ENCODE measurements around the gene PTPN4. TPM values are rescaled to one million over a fixed set of nuclear protein-coding genes. Genes with fewer than 3 reads are reported as not detected.
"Not testable (repeated sequence)": the region's sequence is repeated elsewhere in the genome, so short reads cannot be mapped to it uniquely, and the experiment has no call there.

The PTPN4 gene
- total RNA-seq, 1 donor, result 85.0 TPM

DNA sequence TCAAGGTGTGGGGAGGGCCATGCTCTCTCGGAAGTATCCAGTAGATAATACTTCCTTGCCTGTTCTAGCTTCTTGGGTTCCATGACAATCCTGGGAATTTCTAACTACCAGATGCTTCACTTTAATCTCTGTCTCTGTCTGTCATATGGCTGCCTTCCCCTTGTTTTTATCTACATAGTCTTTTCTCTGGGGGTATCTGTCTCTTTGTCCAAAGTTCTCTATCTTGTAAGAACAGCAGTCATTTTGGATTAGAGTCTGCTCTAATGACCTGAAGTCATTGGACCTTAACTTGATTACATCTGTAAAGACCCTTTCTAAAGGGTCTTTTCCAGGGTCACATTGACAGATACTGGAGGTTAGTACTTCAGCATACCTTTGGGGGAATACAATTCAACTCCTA is 241.7 kb downstream of the PTPN4 start:
- no peak overlapping the region for H3K4me3 ChIP-seq (ENCODE audit: low read length)
- H3K9me3 ChIP-seq (ENCODE audit: low read depth, low read length), result no peaks in the 10 kb centered on the region
- H3K27me3 ChIP-seq (ENCODE audit: insufficient read depth, low read length), result no peaks in the 10 kb centered on the region
- H3K4me1 ChIP-seq (ENCODE audit: insufficient read depth, low read length), result peaks cover 5% of the 10 kb centered on the region

DNA sequence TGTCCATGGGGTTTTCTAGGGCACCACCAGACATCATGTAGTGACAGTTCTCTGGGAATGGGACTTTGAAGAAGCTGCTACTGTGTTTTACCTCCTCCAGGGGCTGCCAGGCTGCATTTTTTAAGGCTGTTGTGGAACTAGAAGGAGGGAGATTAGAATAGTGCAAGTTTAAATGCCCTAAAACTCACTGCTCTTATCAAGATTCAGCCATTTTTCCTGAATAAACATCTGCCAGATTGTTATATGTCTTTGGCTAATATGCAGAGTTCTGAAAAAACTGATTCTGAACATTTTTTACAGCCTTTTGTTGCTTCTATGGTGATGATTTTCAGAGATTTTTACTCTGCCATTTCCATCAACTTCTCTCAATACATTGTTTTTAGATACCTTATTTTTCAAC is 244.5 kb downstream of the PTPN4 start:
- Histone ChIP-seq H3K4me1 (ENCODE audit: insufficient read depth, low read length) (peaks cover 7% of the 10 kb centered on the region), H3K27me3 (ENCODE audit: insufficient read depth, low read length) (no peaks in the 10 kb centered on the region), H3K4me3 (ENCODE audit: low read length) (no peak overlapping the region), H3K9me3 (ENCODE audit: low read depth, low read length) (no peaks in the 10 kb centered on the region)

DNA sequence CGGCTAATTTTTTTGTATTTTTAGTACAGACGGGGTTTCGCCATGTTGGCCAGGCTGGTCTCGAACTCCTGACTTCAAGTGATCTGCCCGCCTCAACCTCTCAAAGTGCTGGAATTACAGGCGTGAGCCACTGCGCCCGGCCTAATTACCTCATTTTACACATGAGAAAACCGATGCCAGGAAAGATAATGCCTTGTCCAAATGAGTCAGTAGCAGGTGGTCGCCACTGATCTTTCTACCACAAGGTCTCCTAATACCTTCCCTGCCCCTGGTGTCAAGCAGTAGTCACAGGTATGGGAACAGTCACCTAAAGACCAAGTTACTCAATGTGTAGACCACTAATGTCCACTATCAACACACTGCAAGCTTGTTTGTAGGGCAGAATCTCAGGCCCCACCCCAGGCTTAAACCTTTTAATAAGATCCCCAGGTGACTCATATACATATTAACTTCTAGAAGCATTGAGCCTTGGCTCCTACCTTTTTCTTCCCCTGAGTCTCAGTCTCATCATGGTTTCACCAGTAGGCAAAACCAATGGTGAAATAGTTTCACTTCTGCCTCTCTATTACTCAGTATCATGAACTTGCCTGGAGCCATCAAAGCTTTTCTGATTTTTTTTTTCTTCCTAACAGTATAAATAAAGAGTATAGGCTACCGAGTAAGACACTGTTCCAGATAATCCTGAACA is 246.3 kb downstream of the PTPN4 start:
- peaks cover 7% of the 10 kb centered on the region for H3K4me1 ChIP-seq (ENCODE audit: insufficient read depth, low read length)

DNA sequence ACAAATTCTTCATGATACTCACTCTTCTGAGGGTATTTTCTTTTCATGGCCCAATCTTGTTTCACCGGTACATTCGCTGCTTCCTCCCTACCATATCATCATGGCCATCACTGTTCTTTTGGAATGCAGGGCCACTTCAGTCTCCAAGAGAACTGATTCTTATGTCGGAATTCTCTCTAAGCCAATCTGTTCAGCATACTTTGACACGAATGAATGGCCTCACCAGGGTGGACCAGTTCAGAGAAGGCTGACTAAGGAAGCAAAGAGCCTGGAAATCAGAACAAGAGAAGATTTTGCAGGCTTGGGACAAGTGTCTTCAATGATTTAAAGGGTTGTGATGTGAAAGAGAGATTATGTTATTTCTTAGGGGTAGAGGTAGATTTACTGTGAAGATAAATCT is 248.1 kb downstream of the PTPN4 start:
- Histone ChIP-seq H3K4me1 (ENCODE audit: insufficient read depth, low read length) (peaks cover 13% of the 10 kb centered on the region), H3K9me3 (ENCODE audit: low read depth, low read length) (no peaks in the 10 kb centered on the region), H3K4me3 (ENCODE audit: low read length) (no peak overlapping the region), H3K27me3 (ENCODE audit: insufficient read depth, low read length) (no peaks in the 10 kb centered on the region)

More for the DNA sequence above, 246.3 kb downstream of the PTPN4 start:
- Histone ChIP-seq H3K9me3 (ENCODE audit: low read depth, low read length) (no peaks in the 10 kb centered on the region), H3K27me3 (ENCODE audit: insufficient read depth, low read length) (no peaks in the 10 kb centered on the region), H3K4me3 (ENCODE audit: low read length) (no peak overlapping the region)

DNA sequence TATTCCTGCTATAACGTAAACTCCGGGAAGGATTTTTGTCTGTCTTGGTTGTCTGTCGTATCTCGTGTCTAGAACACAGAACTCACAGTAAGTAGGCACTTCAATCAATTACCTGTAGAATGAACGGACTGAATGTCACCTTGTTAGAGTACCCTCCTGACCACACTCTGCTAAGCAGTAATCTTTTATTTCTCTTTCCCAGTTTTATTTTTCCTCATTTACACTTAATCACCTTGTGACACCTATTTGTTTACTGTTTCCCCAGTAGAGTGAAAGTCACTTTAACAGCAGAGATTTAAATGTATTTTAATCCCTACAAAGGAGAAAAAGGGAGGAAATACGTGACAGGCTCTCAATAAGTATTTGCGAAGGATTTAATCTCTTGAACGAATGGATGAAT is 252.6 kb downstream of the PTPN4 start:
- H3K4me1 ChIP-seq (ENCODE audit: insufficient read depth, low read length), result peaks cover 13% of the 10 kb centered on the region
- peak overlapping the region; percentile 69 for H3K4me3 ChIP-seq (ENCODE audit: low read length)
- no peaks in the 10 kb centered on the region for H3K9me3 ChIP-seq (ENCODE audit: low read depth, low read length)
- peaks cover 10% of the 10 kb centered on the region for H3K27me3 ChIP-seq (ENCODE audit: insufficient read depth, low read length)

DNA sequence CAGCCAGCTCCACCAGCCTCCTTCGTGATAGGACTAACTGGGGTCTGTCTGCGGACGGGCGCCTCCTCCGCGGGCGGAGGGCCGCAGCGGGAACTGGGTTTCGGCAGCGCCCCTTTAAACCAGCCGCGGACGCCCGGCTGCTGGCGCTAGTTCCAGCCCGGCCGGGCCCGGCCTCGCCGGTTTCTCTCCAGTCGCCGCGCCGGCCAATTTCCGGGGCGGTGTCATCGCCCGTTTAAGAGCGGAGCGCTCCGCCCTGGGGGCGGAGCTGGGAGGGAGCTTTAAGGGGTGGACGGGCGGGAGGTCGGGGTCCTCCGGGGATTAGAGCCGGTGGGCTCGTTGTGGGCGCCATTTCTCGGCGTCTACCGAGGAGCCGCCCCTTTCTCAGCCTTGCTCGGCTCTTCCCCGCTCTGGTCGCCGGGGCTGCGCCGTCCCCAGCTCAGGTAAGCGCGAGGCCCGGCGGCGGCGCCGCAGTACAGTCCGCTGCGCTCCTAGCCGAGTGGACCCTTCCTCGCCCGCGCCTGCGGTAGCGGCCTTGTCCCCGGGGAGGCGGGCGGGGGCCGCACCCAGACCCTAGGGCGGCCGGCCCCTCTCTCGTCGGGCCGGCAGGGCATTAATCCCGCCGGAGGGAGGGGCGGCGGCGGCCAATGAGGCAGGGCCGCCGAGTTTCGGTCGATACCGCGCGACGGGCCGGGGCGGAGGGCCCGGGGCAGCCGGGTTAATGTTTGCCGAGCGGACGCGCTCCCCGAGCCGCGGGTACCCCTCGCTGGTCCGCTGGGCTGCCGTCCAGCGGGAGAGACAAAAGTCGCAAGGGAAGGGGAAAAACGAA is 253.3 kb downstream of the PTPN4 start, which contains the start of gene EPB41L5:
TSS of gene EPB41L5 (plus strand) at position 307 of the 826 bp plus-strand sequence. CDS start 6,008 bp downstream, outside the sequence.
- peaks cover 13% of the 10 kb centered on the region for H3K4me1 ChIP-seq (ENCODE audit: insufficient read depth, low read length)
- H3K27me3 ChIP-seq (ENCODE audit: insufficient read depth, low read length), result peaks cover 10% of the 10 kb centered on the region
- H3K4me3 ChIP-seq (ENCODE audit: low read length), result peak within 1 kb of the TSS; percentile 69
- H3K9me3 ChIP-seq (ENCODE audit: low read depth, low read length), result no peaks in the 10 kb centered on the region

DNA sequence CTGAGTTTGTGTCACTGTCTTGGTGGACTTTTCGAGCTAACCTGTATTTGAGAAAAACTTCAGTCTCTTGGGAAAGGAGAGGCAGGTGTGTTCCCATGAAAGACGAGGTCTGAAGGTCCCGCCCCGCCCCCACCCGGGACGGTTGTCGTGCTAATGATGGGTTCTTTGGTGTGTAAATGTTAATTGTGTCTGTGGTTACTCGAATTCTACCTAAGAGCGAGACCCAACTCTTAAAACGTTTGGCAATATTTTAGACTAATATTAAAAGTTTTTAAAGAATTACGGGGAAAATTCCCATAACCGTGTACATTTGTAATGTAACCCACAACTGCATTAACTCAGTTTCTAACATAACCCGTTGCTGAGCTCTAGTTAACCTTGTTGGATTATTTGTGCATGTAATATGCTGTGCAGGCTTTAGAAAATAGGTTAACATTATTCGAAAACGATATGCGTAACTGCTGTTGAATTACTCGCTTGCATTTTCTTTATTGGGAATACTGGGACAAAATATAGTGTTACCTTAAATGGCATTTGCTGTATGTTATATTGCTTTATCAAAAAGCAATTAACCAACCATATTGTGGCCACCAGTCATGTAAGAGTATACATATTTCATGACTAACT is 254.0 kb downstream of the PTPN4 start:
- Histone ChIP-seq H3K9me3 (ENCODE audit: low read depth, low read length) (no peaks in the 10 kb centered on the region), H3K4me3 (ENCODE audit: low read length) (peak overlapping the region; percentile 69), H3K4me1 (ENCODE audit: insufficient read depth, low read length) (peaks cover 13% of the 10 kb centered on the region), H3K27me3 (ENCODE audit: insufficient read depth, low read length) (peaks cover 10% of the 10 kb centered on the region)

DNA sequence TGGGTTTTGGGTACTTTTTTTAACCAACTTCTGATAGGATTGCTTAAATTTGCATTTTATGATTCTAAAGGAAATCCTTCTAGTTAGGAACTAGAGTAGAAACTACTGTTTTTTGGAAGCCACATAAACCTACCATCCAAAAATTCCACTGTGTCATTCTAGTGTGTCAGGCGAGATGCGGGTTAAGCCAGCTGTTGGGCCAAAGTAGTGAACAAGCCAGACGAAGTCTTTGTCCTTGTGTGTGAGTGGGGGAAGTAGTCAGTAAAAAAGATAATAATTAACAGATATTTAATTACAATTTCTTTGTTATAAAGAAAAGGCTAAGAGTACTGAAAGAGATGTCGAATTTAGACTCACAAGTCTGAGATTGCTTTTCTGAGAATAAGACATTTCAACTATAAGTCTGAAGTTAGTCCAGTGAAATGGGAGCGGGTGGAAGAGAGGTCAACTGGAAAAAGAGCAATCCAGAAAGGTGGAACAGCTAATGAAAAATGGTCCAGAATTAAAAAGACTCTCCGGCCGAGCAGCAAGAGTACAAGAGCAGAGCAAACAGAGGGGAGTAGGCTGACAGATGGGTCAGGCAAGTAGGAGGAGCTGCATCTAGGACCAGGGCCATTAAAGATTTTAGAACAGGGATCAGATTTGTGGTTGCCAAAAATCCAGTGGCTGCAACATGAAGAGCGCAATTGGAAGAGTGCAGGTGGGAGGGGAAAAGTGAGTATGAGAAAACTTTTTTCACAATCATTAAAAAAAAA is 254.7 kb downstream of the PTPN4 start:
- no peaks in the 10 kb centered on the region for H3K9me3 ChIP-seq (ENCODE audit: low read depth, low read length)
- H3K27me3 ChIP-seq (ENCODE audit: insufficient read depth, low read length), result peaks cover 10% of the 10 kb centered on the region
- H3K4me1 ChIP-seq (ENCODE audit: insufficient read depth, low read length), result peaks cover 13% of the 10 kb centered on the region
- no peak overlapping the region for H3K4me3 ChIP-seq (ENCODE audit: low read length)

DNA sequence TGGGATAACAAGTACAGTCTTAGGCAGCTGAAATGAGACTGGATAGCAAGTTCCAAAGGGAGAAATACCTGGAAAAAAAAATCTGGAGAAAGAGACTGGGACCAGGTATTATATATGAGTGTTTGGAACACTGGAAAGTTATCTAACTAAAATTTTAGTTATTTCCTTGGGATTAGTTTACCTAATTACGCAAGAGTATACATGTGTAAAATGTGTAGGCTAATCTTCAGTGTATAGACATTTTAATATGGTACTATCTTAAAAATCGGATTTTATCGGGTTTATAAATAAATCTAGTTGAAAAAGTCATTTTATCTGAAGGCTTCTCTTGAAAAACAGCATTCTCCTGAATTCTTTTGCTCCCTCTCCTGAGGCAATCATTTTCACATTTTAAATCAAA is 257.1 kb downstream of the PTPN4 start:
- peaks cover 13% of the 10 kb centered on the region for H3K4me1 ChIP-seq (ENCODE audit: insufficient read depth, low read length)
- no peak overlapping the region for H3K4me3 ChIP-seq (ENCODE audit: low read length)
- no peaks in the 10 kb centered on the region for H3K9me3 ChIP-seq (ENCODE audit: low read depth, low read length)
- peaks cover 10% of the 10 kb centered on the region for H3K27me3 ChIP-seq (ENCODE audit: insufficient read depth, low read length)

DNA sequence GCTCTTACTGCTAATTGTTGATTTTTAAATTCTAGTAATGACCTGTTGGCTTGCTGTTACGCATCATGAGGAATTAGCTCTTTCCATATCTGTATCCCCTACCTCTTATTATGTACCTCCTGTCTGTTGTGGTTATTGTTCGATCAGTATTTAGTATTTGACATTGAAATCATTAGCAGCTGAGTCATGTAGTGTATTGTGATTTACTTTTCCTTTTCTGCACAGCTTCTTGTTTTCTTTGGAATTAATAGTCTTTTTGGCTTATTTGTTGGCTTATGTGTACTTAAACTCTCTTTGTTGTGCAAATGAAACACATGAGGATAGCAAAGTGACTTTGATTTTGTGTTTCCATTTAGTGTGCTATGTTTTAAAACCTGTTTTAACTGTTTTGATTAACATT is 257.5 kb downstream of the PTPN4 start:
- no peak overlapping the region for H3K4me3 ChIP-seq (ENCODE audit: low read length)
- peaks cover 10% of the 10 kb centered on the region for H3K27me3 ChIP-seq (ENCODE audit: insufficient read depth, low read length)
- no peaks in the 10 kb centered on the region for H3K9me3 ChIP-seq (ENCODE audit: low read depth, low read length)
- peaks cover 12% of the 10 kb centered on the region for H3K4me1 ChIP-seq (ENCODE audit: insufficient read depth, low read length)

DNA sequence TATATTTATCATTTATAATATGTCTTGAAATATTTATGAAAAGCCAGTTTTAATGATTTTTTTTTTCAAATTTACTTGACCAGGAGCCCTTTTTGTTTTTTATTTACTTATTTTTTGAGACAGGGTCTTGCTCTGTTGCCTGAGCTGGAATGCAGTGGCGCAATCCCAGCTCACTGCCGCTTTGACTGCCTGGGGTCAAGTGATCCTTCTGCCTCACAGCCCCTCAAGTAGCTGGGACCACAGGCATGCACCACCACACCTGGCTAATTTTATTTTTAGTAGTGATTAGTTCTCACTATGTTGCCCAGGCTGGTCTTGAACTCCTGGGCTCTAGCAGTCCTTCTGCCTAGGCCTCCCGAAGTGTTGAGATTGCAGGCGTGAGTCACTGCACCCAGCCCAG is 258.8 kb downstream of the PTPN4 start:
- H3K27me3 ChIP-seq (ENCODE audit: insufficient read depth, low read length), result peaks cover 7% of the 10 kb centered on the region
- H3K4me1 ChIP-seq (ENCODE audit: insufficient read depth, low read length), result peaks cover 2% of the 10 kb centered on the region
- no peaks in the 10 kb centered on the region for H3K9me3 ChIP-seq (ENCODE audit: low read depth, low read length)
- H3K4me3 ChIP-seq (ENCODE audit: low read length), result no peak overlapping the region

DNA sequence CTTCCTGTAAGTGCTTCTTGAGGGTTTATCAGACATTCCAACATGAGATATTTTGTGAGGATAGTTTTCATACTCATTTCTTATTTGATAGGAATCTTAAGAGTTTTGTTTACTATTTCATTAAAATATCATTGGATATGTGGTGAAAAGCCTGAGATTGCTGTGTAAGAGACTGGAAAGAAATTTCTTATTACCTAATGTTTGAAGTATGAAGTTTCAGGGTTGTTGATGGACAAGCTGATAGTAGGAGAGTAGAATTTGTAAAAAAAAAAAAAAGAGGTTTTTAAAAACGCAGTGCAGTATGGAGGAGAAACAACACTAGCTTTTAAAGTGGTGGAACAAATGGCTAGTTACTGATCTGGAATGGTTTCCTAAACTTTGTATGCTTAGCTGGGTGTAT is 260.8 kb downstream of the PTPN4 start:
- no peaks in the 10 kb centered on the region for H3K27me3 ChIP-seq (ENCODE audit: insufficient read depth, low read length)
- H3K9me3 ChIP-seq (ENCODE audit: low read depth, low read length), result no peaks in the 10 kb centered on the region
- H3K4me3 ChIP-seq (ENCODE audit: low read length), result no peak overlapping the region
- H3K4me1 ChIP-seq (ENCODE audit: insufficient read depth, low read length), result no peaks in the 10 kb centered on the region

DNA sequence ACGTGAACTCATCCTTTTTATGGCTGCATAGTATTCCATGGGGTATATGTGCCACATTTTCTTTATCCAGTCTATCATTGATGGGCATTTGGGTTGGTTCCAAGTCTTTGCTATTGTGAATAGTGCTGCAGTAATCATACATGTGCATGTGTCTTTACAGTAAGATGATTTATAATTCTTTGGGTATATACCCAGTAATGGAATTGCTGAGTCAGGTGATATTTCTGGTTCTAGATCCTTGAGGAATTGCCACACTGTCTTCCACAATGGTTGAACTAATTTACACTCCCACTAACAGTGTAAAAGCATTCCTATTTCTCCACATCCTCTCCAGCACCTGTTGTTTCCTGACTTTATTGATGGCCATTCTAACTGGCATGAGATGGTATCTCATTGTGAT is 262.8 kb downstream of the PTPN4 start:
- H3K4me3 ChIP-seq (ENCODE audit: low read length); H3K27me3 ChIP-seq (ENCODE audit: insufficient read depth, low read length); H3K9me3 ChIP-seq (ENCODE audit: low read depth, low read length); H3K4me1 ChIP-seq (ENCODE audit: insufficient read depth, low read length): not testable (repeated sequence)

DNA sequence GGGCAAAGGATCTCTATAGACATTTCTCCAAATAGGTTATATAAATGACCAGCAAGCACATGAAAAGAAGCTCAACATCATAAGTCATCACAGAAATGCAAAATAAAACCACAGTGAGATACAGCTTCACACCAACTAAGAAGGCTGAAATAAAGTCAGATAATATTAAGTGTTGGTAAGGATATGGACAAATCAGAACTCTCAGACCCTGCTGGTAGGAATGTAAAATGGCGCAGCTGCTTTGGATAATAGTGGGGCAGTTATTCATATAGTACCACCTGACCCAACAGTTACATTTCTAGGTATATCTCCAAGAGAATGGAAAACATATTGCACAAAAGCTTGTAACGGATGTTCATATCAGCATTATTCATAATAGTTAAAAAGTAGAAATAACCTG is 267.2 kb downstream of the PTPN4 start:
- H3K4me3 ChIP-seq (ENCODE audit: low read length), result no peak overlapping the region
- no peaks in the 10 kb centered on the region for H3K27me3 ChIP-seq (ENCODE audit: insufficient read depth, low read length)
- H3K9me3 ChIP-seq (ENCODE audit: low read depth, low read length), result no peaks in the 10 kb centered on the region
- no peaks in the 10 kb centered on the region for H3K4me1 ChIP-seq (ENCODE audit: insufficient read depth, low read length)

DNA sequence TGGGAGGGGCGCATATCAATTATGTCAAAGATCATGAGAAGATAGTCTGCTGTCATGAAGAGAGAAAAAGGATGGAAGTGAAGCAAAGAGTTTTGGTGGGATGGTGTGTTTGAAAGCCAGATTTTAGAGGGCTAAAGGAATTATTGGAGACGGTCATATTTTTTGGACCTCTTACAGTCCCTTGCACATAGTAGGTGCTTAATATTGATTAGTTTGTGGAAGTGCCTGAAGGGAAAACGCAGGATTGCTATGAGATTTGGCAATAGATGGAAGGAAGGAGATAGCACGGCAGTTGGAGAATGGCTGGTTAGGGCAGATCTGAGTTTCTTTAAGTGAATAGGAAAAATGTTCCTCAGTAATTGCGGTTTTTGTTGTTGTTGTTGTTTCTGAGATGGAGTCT is 269.1 kb downstream of the PTPN4 start:
- H3K4me1 ChIP-seq (ENCODE audit: insufficient read depth, low read length), result no peaks in the 10 kb centered on the region
- H3K27me3 ChIP-seq (ENCODE audit: insufficient read depth, low read length), result no peaks in the 10 kb centered on the region
- no peak overlapping the region for H3K4me3 ChIP-seq (ENCODE audit: low read length)
- H3K9me3 ChIP-seq (ENCODE audit: low read depth, low read length), result no peaks in the 10 kb centered on the region
